Measurements from ENCODE around the gene PF4V1. TPM values are rescaled to one million over a fixed set of nuclear protein-coding genes. Genes with fewer than 3 reads are reported as not detected.
"Not testable (repeated sequence)": the region's sequence is repeated elsewhere in the genome, so short reads cannot be mapped to it uniquely, and the experiment has no call there.

Gene PF4V1
- total RNA-seq, 1 experiment from 2014 or later, result not detected

DNA sequence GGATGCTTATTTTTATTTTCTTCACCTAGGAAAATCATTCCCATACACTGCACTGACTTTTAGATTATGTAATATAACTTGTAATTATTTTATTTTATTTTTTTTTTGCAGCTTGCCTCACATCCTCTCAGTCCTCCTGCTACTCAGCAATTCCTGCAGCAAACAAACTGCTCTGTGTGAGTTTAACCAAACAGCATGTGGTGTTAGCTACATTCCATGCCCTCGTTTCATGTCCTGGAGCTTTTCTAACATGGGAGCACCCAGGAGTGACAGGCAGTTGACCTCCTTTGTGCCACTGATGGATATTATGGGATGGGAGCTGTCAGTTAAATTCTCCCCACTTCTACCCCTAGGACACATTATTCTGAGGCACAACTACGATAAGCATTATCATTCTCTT, 40.9 kb downstream of the PF4V1 start:
- H3K27me3 ChIP-seq (replicated peaks), result no peaks in the 10 kb centered on the region
- no peak overlapping the region for H3K27ac ChIP-seq
- H3K36me3 ChIP-seq, result no peaks in the 10 kb centered on the region
- no peak overlapping the region for H3K4me3 ChIP-seq
- H3K9me3 ChIP-seq (replicated peaks), result no peaks in the 10 kb centered on the region; the same call in 1 of the 2 replicates
- no peak for DNase-seq (ENCODE audit: low read depth in 1 of 2, low spot score in 2 of 2)
- peaks cover 17% of the 10 kb centered on the region for H3K4me1 ChIP-seq (replicated peaks)

DNA sequence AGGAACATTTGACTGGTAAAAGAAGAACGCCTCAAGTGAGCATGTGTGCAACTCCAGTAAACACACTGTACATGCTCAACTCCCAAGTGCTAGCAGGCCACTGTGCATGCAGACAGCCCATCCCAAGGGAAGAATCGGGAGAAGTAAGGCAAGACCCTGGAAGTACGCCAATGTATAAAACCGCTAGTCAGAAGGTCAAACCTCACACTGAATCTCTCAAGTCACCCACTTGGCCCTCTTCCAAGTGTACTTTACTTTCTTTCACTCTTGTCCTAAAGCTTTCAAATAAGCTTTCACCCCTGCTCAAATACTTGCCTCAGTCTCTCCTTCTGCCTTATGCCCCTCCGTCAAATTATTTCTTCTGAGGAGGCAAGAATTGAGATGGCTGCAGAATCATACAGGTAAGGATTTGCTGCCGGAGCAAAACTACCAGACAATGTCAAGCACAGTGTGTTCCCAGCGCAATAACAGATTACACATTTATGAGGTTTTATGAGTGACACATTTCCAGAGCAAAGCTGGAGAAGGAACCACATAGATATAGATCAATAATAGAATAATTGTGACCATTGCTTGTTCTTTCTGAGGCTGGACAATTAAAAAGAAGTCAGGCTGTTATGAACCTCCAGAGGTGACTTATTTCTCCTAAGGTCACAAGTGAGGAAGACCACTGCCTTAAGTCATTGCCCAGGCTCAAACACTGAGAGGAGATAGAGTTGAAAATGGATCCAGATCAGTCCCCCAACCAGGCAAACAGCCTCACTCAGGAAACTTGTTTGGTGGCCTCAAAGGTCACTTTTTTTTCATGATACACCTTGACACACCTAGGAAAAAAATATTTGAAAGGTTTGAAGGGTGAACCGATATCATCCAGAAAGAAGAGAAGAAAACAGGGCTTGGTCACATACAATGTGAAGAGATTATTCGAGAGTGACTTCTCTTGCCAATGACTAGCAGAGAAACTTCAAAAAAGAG, 42.4 kb downstream of the PF4V1 start:
- no peak overlapping the region for H3K4me3 ChIP-seq
- H3K27ac ChIP-seq, result no peak overlapping the region
- no peaks in the 10 kb centered on the region for H3K36me3 ChIP-seq
- H3K27me3 ChIP-seq (replicated peaks), result no peaks in the 10 kb centered on the region; the same call in 1 of the 2 replicates
- no peak for DNase-seq (ENCODE audit: low read depth in 1 of 2, low spot score in 2 of 2)
- no peaks in the 10 kb centered on the region; the same call in 1 of the 2 replicates for H3K9me3 ChIP-seq (replicated peaks)
- peaks cover 17% of the 10 kb centered on the region for H3K4me1 ChIP-seq (replicated peaks)

GRCh38 chr4:73896416-73896815, 43.3 kb downstream of the PF4V1 start:
- H3K27ac ChIP-seq, result no peak overlapping the region
- peaks cover 17% of the 10 kb centered on the region for H3K4me1 ChIP-seq (replicated peaks)
- DNase-seq (ENCODE audit: low read depth in 1 of 2, low spot score in 2 of 2), result no peak
- H3K36me3 ChIP-seq, result no peaks in the 10 kb centered on the region
- no peak overlapping the region for H3K4me3 ChIP-seq
- H3K27me3 ChIP-seq (replicated peaks), result no peaks in the 10 kb centered on the region; the same call in 1 of the 2 replicates
- H3K9me3 ChIP-seq (replicated peaks), result no peaks in the 10 kb centered on the region; the same call in 1 of the 2 replicates

- Histone ChIP-seq H3K36me3 (no peaks in the 10 kb centered on the region), H3K4me3 (no peak overlapping the region), H3K27ac (no peak overlapping the region), H3K9me3 (replicated peaks) (no peaks in the 10 kb centered on the region; the same call in 1 of the 2 replicates), H3K4me1 (replicated peaks) (peaks cover 7% of the 10 kb centered on the region), H3K27me3 (replicated peaks) (no peaks in the 10 kb centered on the region; the same call in 1 of the 2 replicates)
- DNase-seq (ENCODE audit: low read depth in 1 of 2, low spot score in 2 of 2), result no peak
Observed at GRCh38 chr4:73897380-73898136, 44.5 kb downstream of the PF4V1 start.

GRCh38 chr4:73899338-73899737, 46.2 kb downstream of the PF4V1 start:
- not testable (repeated sequence) for H3K27ac ChIP-seq; H3K4me1 ChIP-seq (replicated peaks); DNase-seq (ENCODE audit: low read depth in 1 of 2, low spot score in 2 of 2); H3K36me3 ChIP-seq; H3K27me3 ChIP-seq (replicated peaks); H3K4me3 ChIP-seq; H3K9me3 ChIP-seq (replicated peaks)

- Histone ChIP-seq H3K36me3 (no peaks in the 10 kb centered on the region), H3K9me3 (replicated peaks) (no peaks in the 10 kb centered on the region; the same call in 1 of the 2 replicates), H3K27me3 (replicated peaks) (no peaks in the 10 kb centered on the region; the same call in 1 of the 2 replicates), H3K4me1 (replicated peaks) (no peaks in the 10 kb centered on the region), H3K27ac (no peak overlapping the region), H3K4me3 (no peak overlapping the region)
- no peak for DNase-seq (ENCODE audit: low read depth in 1 of 2, low spot score in 2 of 2)
Observed at GRCh38 chr4:73901031-73901430, 47.9 kb downstream of the PF4V1 start.

- no peaks in the 10 kb centered on the region for H3K4me1 ChIP-seq (replicated peaks)
Observed at GRCh38 chr4:73902038-73902637, 49.0 kb downstream of the PF4V1 start.

DNA sequence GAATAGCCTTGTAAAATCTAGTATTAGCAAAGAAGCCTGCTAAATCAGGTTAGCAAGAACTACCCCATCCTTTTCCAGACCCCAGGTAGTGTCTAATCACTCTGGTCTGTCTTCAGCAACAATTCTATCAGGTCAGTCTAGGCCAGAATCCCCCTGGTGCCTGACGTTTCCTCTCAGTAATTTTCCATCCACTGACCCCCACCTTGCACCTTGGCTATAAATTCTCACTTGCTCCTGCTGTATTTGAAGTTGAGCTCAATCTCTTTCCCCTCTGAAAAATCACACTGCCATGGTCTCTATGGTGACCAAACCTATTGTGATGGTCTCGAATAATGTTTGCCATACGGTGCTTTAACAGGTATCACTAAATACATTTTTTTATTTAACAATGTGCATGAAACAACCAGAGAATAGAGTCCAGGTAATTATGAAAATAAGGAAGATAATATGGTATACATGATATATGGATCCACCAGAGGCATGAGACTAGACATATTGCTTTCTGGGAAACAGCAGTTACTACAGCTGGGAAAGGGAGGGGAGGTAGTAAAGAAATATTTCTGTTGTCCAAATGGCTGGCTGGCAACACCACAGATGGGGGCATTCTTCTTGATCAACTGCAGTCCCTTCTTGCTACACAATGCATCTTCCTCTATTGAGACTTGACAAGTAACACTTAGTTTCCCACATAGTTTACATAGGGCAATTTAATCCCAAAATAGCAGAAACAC, 49.9 kb downstream of the PF4V1 start:
- no peaks in the 10 kb centered on the region for H3K4me1 ChIP-seq (replicated peaks)
- H3K4me3 ChIP-seq, result no peak overlapping the region
- no peaks in the 10 kb centered on the region; the same call in 1 of the 2 replicates for H3K9me3 ChIP-seq (replicated peaks)
- H3K27ac ChIP-seq, result no peak overlapping the region
- DNase-seq (ENCODE audit: low read depth in 1 of 2, low spot score in 2 of 2), result no peak
- no peaks in the 10 kb centered on the region; the same call in 1 of the 2 replicates for H3K27me3 ChIP-seq (replicated peaks)
- H3K36me3 ChIP-seq, result no peaks in the 10 kb centered on the region

More at GRCh38 chr4:73902038-73902637, 49.0 kb downstream of the PF4V1 start:
- Histone ChIP-seq H3K9me3 (replicated peaks) (no peaks in the 10 kb centered on the region; the same call in 1 of the 2 replicates), H3K4me3 (no peak overlapping the region), H3K27ac (no peak overlapping the region), H3K27me3 (replicated peaks) (no peaks in the 10 kb centered on the region; the same call in 1 of the 2 replicates), H3K36me3 (no peaks in the 10 kb centered on the region)
- DNase-seq (ENCODE audit: low read depth in 1 of 2, low spot score in 2 of 2), result no peak

Other genes with a start within 250 kb of the PF4V1 start
- not detected in 2 replicates for gene RASSF6, start 232.9 kb upstream of the PF4V1 start, total RNA-seq (2014; rRNA removed; shearing (Covaris generic))
- gene CXCL8, start 112.7 kb upstream of the PF4V1 start, total RNA-seq (2014; rRNA removed; shearing (Covaris generic)), result 19.7 and 26.4 TPM in 2 replicates
- gene CXCL6, start 16.6 kb upstream of the PF4V1 start, total RNA-seq (2014; rRNA removed; shearing (Covaris generic)), result not detected in 2 replicates
- gene CXCL1, start 16.1 kb downstream of the PF4V1 start, total RNA-seq (2014; rRNA removed; shearing (Covaris generic)), result 0.38 and 2.3 TPM in 2 replicates
- not detected in 2 replicates for gene PF4, start 128.7 kb downstream of the PF4V1 start, total RNA-seq (2014; rRNA removed; shearing (Covaris generic))
- gene PPBP, start 134.9 kb downstream of the PF4V1 start, total RNA-seq (2014; rRNA removed; shearing (Covaris generic)), result not detected in 2 replicates
- gene CXCL5, start 145.4 kb downstream of the PF4V1 start, total RNA-seq (2014; rRNA removed; shearing (Covaris generic)), result 0.47 TPM in 1 of 2 replicates, not detected in the other
- 0.34 TPM in 1 of 2 replicates, not detected in the other for gene CXCL3, start 185.4 kb downstream of the PF4V1 start, total RNA-seq (2014; rRNA removed; shearing (Covaris generic))
- 0.16 TPM in 1 of 2 replicates, not detected in the other for gene CXCL2, start 245.9 kb downstream of the PF4V1 start, total RNA-seq (2014; rRNA removed; shearing (Covaris generic))

All from SJSA1 (cell line).